Measurements from ENCODE around the gene PRAMEF26. TPM values are rescaled to one million over a fixed set of nuclear protein-coding genes. Genes with fewer than 3 reads are reported as not detected.
"Not testable (repeated sequence)": the region's sequence is repeated elsewhere in the genome, so short reads cannot be mapped to it uniquely, and the experiment has no call there.

PRAMEF26 gene
- total RNA-seq = not detected
- polyA plus RNA-seq = not detected
- long read RNA-seq, donor 1 = 0 reads
- long read RNA-seq, donor 2 = 0 reads
- long read RNA-seq, donor 3 = 0 reads

DNA sequence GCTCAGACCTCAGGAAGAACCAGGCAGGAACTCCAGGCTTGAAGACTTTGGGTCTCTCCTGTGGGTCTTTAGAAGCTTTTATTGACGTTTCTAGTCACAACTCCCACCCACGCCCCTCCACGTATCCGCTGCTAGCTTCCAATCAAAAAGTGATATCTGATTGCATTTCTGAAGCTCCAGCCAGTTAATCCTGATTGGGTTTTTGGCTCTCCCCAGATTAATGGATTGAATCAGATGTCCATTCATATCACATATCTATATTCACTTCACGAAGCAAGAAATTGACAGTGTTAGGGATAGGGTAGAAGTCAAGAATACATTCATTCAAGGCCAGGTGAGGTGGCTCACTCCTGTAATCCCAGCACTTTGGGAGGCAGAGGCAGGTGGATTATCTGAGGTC is at the start of gene PRAMEF26:
TSS of gene PRAMEF26 (minus strand) at position 101 of the 400 bp plus-strand sequence. CDS start 2,914 bp downstream, outside the sequence.
- H3K4me1 ChIP-seq (ENCODE audit: insufficient read depth); H3K9me3 ChIP-seq; H3K36me3 ChIP-seq; DNase-seq; H3K27me3 ChIP-seq; H3K27ac ChIP-seq; intact Hi-C loops (cut with DNase I); H3K4me3 ChIP-seq: not testable (repeated sequence)
- 83 to 100% methylated on average over 1 of the region's 5 CpGs; no CpG with 5 or more reads in 1 of the 3 donors for WGBS, 3 donors

DNA sequence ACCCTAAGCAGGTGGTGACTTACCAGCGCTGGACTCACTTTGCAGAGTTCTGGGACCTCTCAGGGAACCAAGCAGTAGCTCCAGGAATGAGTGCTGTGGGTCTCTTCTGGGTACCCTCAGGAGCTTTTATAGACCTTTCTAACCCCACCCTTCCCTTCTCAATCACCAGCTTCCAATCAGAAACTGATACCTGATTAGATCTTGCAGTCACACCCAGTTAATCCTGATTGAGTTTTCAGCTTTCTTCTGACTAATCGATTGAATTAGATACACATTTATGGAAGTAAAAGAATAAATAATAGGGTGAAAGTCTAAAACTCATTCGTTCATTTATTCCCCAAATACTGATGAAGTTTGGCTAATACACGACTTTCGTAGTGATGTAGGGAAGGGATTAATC is 45.5 kb upstream of the PRAMEF26 start, which contains the start of gene PRAMEF13:
TSS of gene PRAMEF13 (minus strand) at position 101 of the 400 bp plus-strand sequence. CDS start 1,820 bp downstream, outside the sequence.
- H3K36me3 ChIP-seq; H3K4me1 ChIP-seq (ENCODE audit: insufficient read depth); H3K4me3 ChIP-seq; intact Hi-C loops (cut with DNase I); H3K27me3 ChIP-seq; H3K27ac ChIP-seq; H3K9me3 ChIP-seq; DNase-seq: not testable (repeated sequence)
- WGBS, 3 donors = 64% methylated on average over 3 of the region's 5 CpGs; no CpG with 5 or more reads in 2 of the 3 donors

DNA sequence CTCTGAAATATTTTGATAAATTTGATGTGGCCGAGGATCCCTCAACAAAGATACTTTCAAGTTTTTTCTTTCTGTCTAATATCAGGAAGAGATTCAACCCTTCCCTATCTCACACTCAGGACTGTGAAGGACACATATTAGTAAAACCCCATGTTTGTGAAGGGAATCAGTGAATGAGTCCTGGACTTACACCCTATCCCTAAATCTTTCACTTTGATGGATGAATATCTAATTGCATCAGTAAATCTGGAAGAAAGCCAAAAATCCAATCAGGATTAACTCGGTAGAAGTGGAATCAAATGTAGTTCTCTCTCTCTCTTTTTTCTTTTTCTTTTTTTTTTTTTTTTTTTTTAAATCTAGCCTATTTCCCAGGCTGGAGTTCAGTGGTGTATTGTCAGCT is 15.7 kb upstream of the PRAMEF26 start, which contains the start of gene PRAMEF9:
TSS of gene PRAMEF9 (plus strand) at position 301 of the 400 bp plus-strand sequence. CDS start 3,433 bp downstream, outside the sequence.
- H3K27ac ChIP-seq; H3K27me3 ChIP-seq; H3K36me3 ChIP-seq; H3K4me1 ChIP-seq (ENCODE audit: insufficient read depth); H3K4me3 ChIP-seq; H3K9me3 ChIP-seq; intact Hi-C loops (cut with DNase I); DNase-seq: not testable (repeated sequence)
- 48 to 86% (median 73%) methylated on average over 1 to 2 of the region's 2 CpGs for WGBS, 3 donors

DNA sequence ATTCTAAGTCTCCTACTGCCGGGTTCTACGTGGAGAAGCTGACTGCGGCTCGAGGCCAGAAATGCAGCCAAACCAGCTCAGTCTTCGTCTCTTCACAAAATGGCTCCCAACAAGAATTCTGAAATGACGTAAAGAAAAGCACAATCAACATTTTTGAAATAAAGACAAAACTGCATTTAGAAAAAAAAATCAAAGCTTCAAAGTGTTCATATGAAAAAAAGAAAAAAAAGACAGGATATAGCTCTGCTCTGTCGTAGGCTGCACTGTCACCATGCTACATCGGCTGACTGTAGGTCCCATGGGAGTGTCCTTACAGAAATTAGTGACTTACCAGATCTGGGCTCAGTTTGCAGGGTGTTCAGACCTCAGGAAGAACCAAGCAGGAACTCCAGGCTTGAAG is 9.7 kb upstream of the PRAMEF26 start, which contains the start of gene HNRNPCL4:
TSS of gene HNRNPCL4 (minus strand) at position 101 of the 400 bp plus-strand sequence. CDS start 164 bp downstream, outside the sequence.
- H3K4me1 ChIP-seq (ENCODE audit: insufficient read depth); H3K9me3 ChIP-seq; DNase-seq; H3K27ac ChIP-seq; H3K36me3 ChIP-seq; H3K27me3 ChIP-seq; intact Hi-C loops (cut with DNase I); H3K4me3 ChIP-seq: not testable (repeated sequence)
- WGBS, 3 donors = no CpG with 5 or more reads among the region's 8 CpGs

DNA sequence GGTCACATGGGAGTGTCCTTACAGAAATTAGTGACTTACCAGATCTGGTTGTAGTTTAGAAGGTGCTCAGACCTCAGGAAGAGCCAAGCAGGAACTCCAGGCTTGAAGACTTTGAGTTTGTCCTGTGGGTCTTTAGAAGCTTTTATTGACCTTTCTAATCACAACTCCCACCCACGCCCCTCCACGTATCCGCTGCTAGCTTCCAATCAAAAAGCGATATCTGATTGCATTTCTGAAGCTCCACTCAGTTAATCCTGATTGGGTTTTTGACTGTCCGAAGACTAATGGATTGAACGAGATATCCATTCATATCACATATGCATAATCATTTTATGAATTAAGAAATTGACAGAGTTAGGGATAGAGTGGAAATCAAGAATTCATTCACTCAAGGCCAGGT is 39.1 kb downstream of the PRAMEF26 start, which contains the start of gene HNRNPCL2:
TSS of gene HNRNPCL2 (minus strand) at position 101 of the 400 bp plus-strand sequence. CDS start 454 bp downstream, outside the sequence.
- H3K9me3 ChIP-seq; DNase-seq; H3K4me1 ChIP-seq (ENCODE audit: insufficient read depth); H3K27me3 ChIP-seq; H3K27ac ChIP-seq; H3K4me3 ChIP-seq; intact Hi-C loops (cut with DNase I); H3K36me3 ChIP-seq: not testable (repeated sequence)
- WGBS, 3 donors = 86 to 88% (median 86%) methylated on average over 6 of the region's 6 CpGs

Other genes starting within 250 kb of the PRAMEF26 start
- not detected for gene PRAMEF7, start 239.4 kb downstream of the PRAMEF26 start, total RNA-seq
- gene PRAMEF7, start 239.4 kb downstream of the PRAMEF26 start, polyA plus RNA-seq = not detected
- gene PRAMEF6, start 208.4 kb downstream of the PRAMEF26 start, total RNA-seq = not detected
- gene PRAMEF6, start 208.4 kb downstream of the PRAMEF26 start, polyA plus RNA-seq = not detected
- not detected for gene PRAMEF27, start 99.4 kb downstream of the PRAMEF26 start, total RNA-seq
- not detected for gene PRAMEF27, start 99.4 kb downstream of the PRAMEF26 start, polyA plus RNA-seq
- gene HNRNPCL3, start 95.2 kb downstream of the PRAMEF26 start, total RNA-seq = not detected
- not detected for gene HNRNPCL3, start 95.2 kb downstream of the PRAMEF26 start, polyA plus RNA-seq
- gene PRAMEF25, start 85.2 kb downstream of the PRAMEF26 start, total RNA-seq = not detected
- not detected for gene PRAMEF25, start 85.2 kb downstream of the PRAMEF26 start, polyA plus RNA-seq
- gene HNRNPCL2, start 39.2 kb downstream of the PRAMEF26 start, total RNA-seq = not detected
- gene HNRNPCL2, start 39.2 kb downstream of the PRAMEF26 start, polyA plus RNA-seq = not detected
- gene HNRNPCL4, start 9.6 kb upstream of the PRAMEF26 start, total RNA-seq = not detected
- gene HNRNPCL4, start 9.6 kb upstream of the PRAMEF26 start, polyA plus RNA-seq = not detected
- not detected for gene PRAMEF9, start 15.8 kb upstream of the PRAMEF26 start, total RNA-seq
- not detected for gene PRAMEF9, start 15.8 kb upstream of the PRAMEF26 start, polyA plus RNA-seq
- gene PRAMEF13, start 45.4 kb upstream of the PRAMEF26 start, total RNA-seq = not detected
- gene PRAMEF13, start 45.4 kb upstream of the PRAMEF26 start, polyA plus RNA-seq = not detected
- gene PRAMEF18, start 70.1 kb upstream of the PRAMEF26 start, total RNA-seq = not detected
- gene PRAMEF18, start 70.1 kb upstream of the PRAMEF26 start, polyA plus RNA-seq = not detected
- gene PRAMEF5, start 98.2 kb upstream of the PRAMEF26 start, total RNA-seq = not detected
- gene PRAMEF5, start 98.2 kb upstream of the PRAMEF26 start, polyA plus RNA-seq = not detected
- gene PRAMEF8, start 129.1 kb upstream of the PRAMEF26 start, total RNA-seq = not detected
- gene PRAMEF8, start 129.1 kb upstream of the PRAMEF26 start, polyA plus RNA-seq = not detected
- not detected for gene PRAMEF33, start 147.5 kb upstream of the PRAMEF26 start, total RNA-seq
- not detected for gene PRAMEF33, start 147.5 kb upstream of the PRAMEF26 start, polyA plus RNA-seq
- gene PRAMEF15, start 159.6 kb upstream of the PRAMEF26 start, total RNA-seq = not detected
- gene PRAMEF15, start 159.6 kb upstream of the PRAMEF26 start, polyA plus RNA-seq = not detected
- gene PRAMEF14, start 191.1 kb upstream of the PRAMEF26 start, total RNA-seq = not detected
- not detected for gene PRAMEF14, start 191.1 kb upstream of the PRAMEF26 start, polyA plus RNA-seq
- gene PRAMEF19, start 215.9 kb upstream of the PRAMEF26 start, total RNA-seq = not detected
- not detected for gene PRAMEF19, start 215.9 kb upstream of the PRAMEF26 start, polyA plus RNA-seq
- gene PRAMEF17, start 233.6 kb upstream of the PRAMEF26 start, total RNA-seq = not detected
- not detected for gene PRAMEF17, start 233.6 kb upstream of the PRAMEF26 start, polyA plus RNA-seq